ENCODE results near the gene HDAC4. TPM values are rescaled to one million over a fixed set of nuclear protein-coding genes. Genes with fewer than 3 reads are reported as not detected.

Gene HDAC4
- total RNA-seq, 1 experiment from 2014 or later, result 47.6 TPM

DNA sequence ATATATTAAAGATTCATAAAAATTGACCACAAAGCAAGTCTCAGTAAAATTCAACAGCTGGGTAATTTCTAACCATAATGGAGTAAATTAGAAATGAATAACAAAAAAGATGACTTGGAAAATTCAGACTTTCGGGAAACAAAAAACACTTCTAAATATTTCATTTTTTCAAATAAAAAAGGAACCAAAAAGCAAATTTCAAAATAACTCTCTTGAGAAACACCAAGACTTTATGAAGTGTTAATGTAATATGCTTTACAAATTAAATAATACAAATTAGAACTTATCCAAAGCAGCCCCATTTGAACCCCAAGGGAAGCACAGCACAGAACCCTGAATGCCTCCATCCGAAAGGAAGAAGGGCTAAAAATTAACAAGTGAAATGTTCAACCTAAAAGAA lies 175.9 kb downstream of the HDAC4 start:
- Histone ChIP-seq H2AFZ (ENCODE audit: low read depth, low read length, poor library complexity, severe bottlenecking) (no peak overlapping the region), H3K9ac (ENCODE audit: low read length) (no peak overlapping the region), H3K79me2 (ENCODE audit: insufficient read depth, low read length) (peaks cover 10% of the 10 kb centered on the region; the same call in 1 of the 2 replicates), H3K4me3 (replicated peaks in 1 of 2; ENCODE audit: low read depth in 1 of 2, low read length in 2 of 2) (no peak overlapping the region), H3K27ac (ENCODE audit: low read depth, low read length) (no peak overlapping the region), H3K9me2 (ENCODE audit: insufficient read depth) (no peaks in the 10 kb centered on the region), H4K20me1 (ENCODE audit: insufficient read depth) (no peaks in the 10 kb centered on the region), H3K4me1 (ENCODE audit: control insufficient read depth in 1 of 2, insufficient read depth in 2 of 2, low read length in 2 of 2) (peaks cover 32 to 68% of the 10 kb centered on the region in 2 experiments), H3K4me2 (ENCODE audit: low read length) (no peak overlapping the region), H3K27me3 (ENCODE audit: insufficient read depth, low read length) (no peaks in the 10 kb centered on the region), H3K36me3 (ENCODE audit: control insufficient read depth in 1 of 2, insufficient read depth in 2 of 2, low read length in 2 of 2) (no peaks in the 10 kb centered on the region), H3K9me3 (ENCODE audit: control insufficient read depth in 1 of 2, insufficient read depth in 1 of 2, low read depth in 1 of 2, low read length in 2 of 2) (no peaks in the 10 kb centered on the region)
- BruUV-seq (replicated peaks), result no TSS peak
- DNase-seq (ENCODE audit: low read depth, low spot score) (no peak), ATAC-seq (no peak)
- ChIA-PET POLR2A (no interaction called here), CTCF (no interaction called here), RAD21 (ENCODE audit: low non-redundant PET in 1 of 2, low total read pairs in 2 of 2, uncharacterized antibody in 2 of 2, unreplicated experiment in 2 of 2) (no interaction called here)
- intact Hi-C loops (cut with micrococcal nuclease), result no loop called here
- TF ChIP-seq ZNF274 (IDR thresholded peaks at IDR 0.05; ENCODE audit: low read depth, low read length) (no peak), EZH2 (IDR thresholded peaks at IDR 0.05) (no peak), ZFX (IDR thresholded peaks at IDR 0.05) (no peak), RAD21 (IDR thresholded peaks at IDR 0.05; ENCODE audit: low read depth) (no peak), SRF (IDR thresholded peaks at IDR 0.05; ENCODE audit: low read depth) (no peak), EGR1 (IDR thresholded peaks at IDR 0.05; ENCODE audit: low read depth) (no peak), FOSL1 (IDR thresholded peaks at IDR 0.05; ENCODE audit: low read depth) (no peak), EZH2phosphoT487 (IDR thresholded peaks at IDR 0.05; ENCODE audit: borderline replicate concordance) (no peak)
- TF ChIP-seq, protein P1, sequence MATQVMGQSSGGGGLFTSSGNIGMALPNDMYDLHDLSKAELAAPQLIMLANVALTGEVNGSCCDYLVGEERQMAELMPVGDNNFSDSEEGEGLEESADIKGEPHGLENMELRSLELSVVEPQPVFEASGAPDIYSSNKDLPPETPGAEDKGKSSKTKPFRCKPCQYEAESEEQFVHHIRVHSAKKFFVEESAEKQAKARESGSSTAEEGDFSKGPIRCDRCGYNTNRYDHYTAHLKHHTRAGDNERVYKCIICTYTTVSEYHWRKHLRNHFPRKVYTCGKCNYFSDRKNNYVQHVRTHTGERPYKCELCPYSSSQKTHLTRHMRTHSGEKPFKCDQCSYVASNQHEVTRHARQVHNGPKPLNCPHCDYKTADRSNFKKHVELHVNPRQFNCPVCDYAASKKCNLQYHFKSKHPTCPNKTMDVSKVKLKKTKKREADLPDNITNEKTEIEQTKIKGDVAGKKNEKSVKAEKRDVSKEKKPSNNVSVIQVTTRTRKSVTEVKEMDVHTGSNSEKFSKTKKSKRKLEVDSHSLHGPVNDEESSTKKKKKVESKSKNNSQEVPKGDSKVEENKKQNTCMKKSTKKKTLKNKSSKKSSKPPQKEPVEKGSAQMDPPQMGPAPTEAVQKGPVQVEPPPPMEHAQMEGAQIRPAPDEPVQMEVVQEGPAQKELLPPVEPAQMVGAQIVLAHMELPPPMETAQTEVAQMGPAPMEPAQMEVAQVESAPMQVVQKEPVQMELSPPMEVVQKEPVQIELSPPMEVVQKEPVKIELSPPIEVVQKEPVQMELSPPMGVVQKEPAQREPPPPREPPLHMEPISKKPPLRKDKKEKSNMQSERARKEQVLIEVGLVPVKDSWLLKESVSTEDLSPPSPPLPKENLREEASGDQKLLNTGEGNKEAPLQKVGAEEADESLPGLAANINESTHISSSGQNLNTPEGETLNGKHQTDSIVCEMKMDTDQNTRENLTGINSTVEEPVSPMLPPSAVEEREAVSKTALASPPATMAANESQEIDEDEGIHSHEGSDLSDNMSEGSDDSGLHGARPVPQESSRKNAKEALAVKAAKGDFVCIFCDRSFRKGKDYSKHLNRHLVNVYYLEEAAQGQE (IDR thresholded peaks at IDR 0.05; ENCODE audit: low read depth), result no peak
